Mesenchymal stem cell (in vitro differentiated cells and primary cell): Measurements from ENCODE around the gene ACO2.

Source experiments
- DNase-seq: peaks from one replicate; pipeline ENCODE4 v3.0.0-alpha.2; 2013
- H2AFZ ChIP-seq: one replicate; pipeline ENCODE4 v1.6.1; 2013; ENCODE audit warnings: low read depth, mild to moderate bottlenecking, control low read depth, inconsistent platforms, low read length, moderate library complexity
- H2AK5ac ChIP-seq: 2 replicates; pipeline ENCODE4 v1.6.1; 2013; ENCODE audit warnings: low read length, moderate library complexity, mild to moderate bottlenecking, inconsistent platforms; ENCODE audit not compliant: severe bottlenecking
- H2BK120ac ChIP-seq: one replicate; pipeline ENCODE4 v1.6.1; 2013; ENCODE audit warnings: low read depth, mild to moderate bottlenecking, inconsistent platforms, low read length, moderate library complexity
- H2BK12ac ChIP-seq, 2 experiments: one replicate each; pipeline ENCODE4 v1.6.1; 2013; ENCODE audit warnings: inconsistent platforms in 2 of 2, low read length in 2 of 2, mild to moderate bottlenecking in 2 of 2, moderate library complexity in 2 of 2, control low read depth in 1 of 2
- H2BK15ac ChIP-seq: one replicate; pipeline ENCODE4 v1.6.1; 2013; ENCODE audit warnings: mild to moderate bottlenecking, low read depth, inconsistent platforms; ENCODE audit not compliant: poor library complexity, severe bottlenecking
- H2BK5ac ChIP-seq: 2 replicates; pipeline ENCODE4 v1.6.1; 2013; ENCODE audit warnings: low read depth, mild to moderate bottlenecking, low read length, control low read depth, inconsistent platforms; ENCODE audit not compliant: poor library complexity, severe bottlenecking
- H3K14ac ChIP-seq, 2 experiments: one replicate each; pipeline ENCODE4 v1.6.1; 2013; ENCODE audit warnings: inconsistent platforms in 2 of 2, low read length in 2 of 2, control low read depth in 1 of 2, mild to moderate bottlenecking in 1 of 2, moderate library complexity in 1 of 2
- H3K18ac ChIP-seq, 2 experiments: one replicate each; pipeline ENCODE4 v1.6.1; 2013; ENCODE audit warnings: inconsistent platforms in 2 of 2, low read length in 2 of 2, control low read depth in 1 of 2, low read depth in 1 of 2, mild to moderate bottlenecking in 1 of 2
- H3K23ac ChIP-seq, 2 experiments: one replicate each; pipeline ENCODE4 v1.6.1; 2013; ENCODE audit warnings: inconsistent platforms in 2 of 2, low read length in 2 of 2, mild to moderate bottlenecking in 2 of 2, moderate library complexity in 2 of 2, control low read depth in 1 of 2
- H3K27ac ChIP-seq: 2 replicates; pipeline ENCODE4 v1.5.1; 2013; ENCODE audit warnings: mild to moderate bottlenecking, moderate library complexity, low read length, control low read depth, inconsistent platforms; ENCODE audit not compliant: poor library complexity, severe bottlenecking
- H3K27me3 ChIP-seq, 2 experiments: 2 replicates each; pipeline versions ENCODE4 v1.6.1 to v1.7.0; 2013; ENCODE audit warnings: low read length in 2 of 2, mild to moderate bottlenecking in 2 of 2, moderate library complexity in 2 of 2, control low read depth in 1 of 2, inconsistent platforms in 1 of 2; ENCODE audit not compliant: control insufficient read depth in 1 of 2, insufficient read depth in 1 of 2
- H3K36me3 ChIP-seq, 2 experiments: 2 replicates each; pipeline versions ENCODE4 v1.6.1 to v1.7.0; 2013; ENCODE audit warnings: low read length in 2 of 2, control low read depth in 1 of 2, inconsistent platforms in 1 of 2, low read depth in 1 of 2, mild to moderate bottlenecking in 1 of 2; ENCODE audit not compliant: insufficient read depth in 2 of 2, control insufficient read depth in 1 of 2
- H3K4ac ChIP-seq, 2 experiments: one replicate each; pipeline ENCODE4 v1.6.1; 2013; ENCODE audit warnings: inconsistent platforms in 2 of 2, low read length in 2 of 2, mild to moderate bottlenecking in 2 of 2, moderate library complexity in 2 of 2, control low read depth in 1 of 2, low read depth in 1 of 2
- H3K4me1 ChIP-seq: 2 replicates; pipeline ENCODE4 v1.6.1; 2013; ENCODE audit warnings: low read depth, low read length, control low read depth; ENCODE audit not compliant: control insufficient read depth, insufficient read depth
- H3K4me2 ChIP-seq: 2 replicates; pipeline ENCODE4 v1.6.1; 2013; ENCODE audit warnings: low read length, mild to moderate bottlenecking, inconsistent platforms; ENCODE audit not compliant: poor library complexity, severe bottlenecking
- H3K4me3 ChIP-seq, 2 experiments: 2 replicates each; pipeline versions ENCODE4 v1.5.1 to v1.7.0; 2013; ENCODE audit warnings: low read length in 2 of 2, mild to moderate bottlenecking in 2 of 2, control low read depth in 1 of 2, low read depth in 1 of 2; ENCODE audit not compliant: insufficient read depth in 1 of 2
- H3K79me1 ChIP-seq: replicated peaks from 2 replicates; pipeline ENCODE4 v1.6.1; 2013; ENCODE audit warnings: mild to moderate bottlenecking, control low read depth, low read length, inconsistent platforms; ENCODE audit not compliant: poor library complexity, severe bottlenecking
- H3K9ac ChIP-seq: 2 replicates; pipeline ENCODE4 v1.7.0; 2013; ENCODE audit warnings: mild to moderate bottlenecking, low read length, moderate library complexity
- H3K9me3 ChIP-seq: 2 replicates; pipeline ENCODE4 v1.7.0; 2013; ENCODE audit warnings: mild to moderate bottlenecking, low read length; ENCODE audit not compliant: control insufficient read depth
- H4K8ac ChIP-seq: one replicate; pipeline ENCODE4 v1.6.1; 2013; ENCODE audit warnings: inconsistent platforms, mild to moderate bottlenecking, low read length, moderate library complexity
- H4K91ac ChIP-seq: one replicate; pipeline ENCODE4 v1.6.1; 2013; ENCODE audit warnings: mild to moderate bottlenecking, low read length, inconsistent platforms
- WGBS: methylation state at CpG from one replicate; pipeline ENCODE4 v1.1.7; 2013; ENCODE audit warnings: mixed read lengths; 5-methylcytosine and 5-hydroxymethylcytosine counted together

ACO2 gene

DNA sequence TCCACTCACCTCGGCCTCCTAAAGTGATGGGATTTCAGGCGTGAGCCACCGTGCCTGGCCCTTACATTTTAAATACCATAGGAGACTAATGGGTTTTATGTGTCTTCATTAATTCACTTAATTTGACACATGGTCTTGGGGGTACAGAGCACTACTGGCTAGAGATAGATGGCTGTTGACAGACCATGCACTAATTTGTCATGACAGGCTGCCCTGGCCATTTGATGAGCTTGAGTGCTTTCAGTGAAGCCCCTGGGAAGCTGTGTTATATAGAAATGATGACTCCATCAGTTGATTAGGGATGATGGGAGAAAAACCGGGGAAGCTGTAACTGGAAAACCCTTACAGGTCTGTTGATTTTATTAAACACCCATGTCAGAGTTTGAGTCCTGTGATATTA is 7.0 kb upstream of the ACO2 start:
- Histone ChIP-seq H3K4ac (no peak overlapping the region), H3K18ac (no peak overlapping the region), H2BK5ac (no peak overlapping the region), H3K14ac (no peak overlapping the region), H3K27ac (no peak overlapping the region), H4K8ac (no peak overlapping the region), H2BK15ac (no peak overlapping the region), H3K27me3 (no peaks in the 10 kb centered on the region), H3K4me3 (no peak overlapping the region), H4K91ac (no peak overlapping the region), H3K23ac (no peak overlapping the region), H3K9me3 (no peaks in the 10 kb centered on the region), H3K79me1 (peaks cover 29% of the 10 kb centered on the region), H3K4me1 (no peaks in the 10 kb centered on the region), H3K36me3 (peaks cover 52 to 86% of the 10 kb centered on the region in 2 experiments), H2BK12ac (no peak overlapping the region), H2BK120ac (no peak overlapping the region), H2AK5ac (no peak overlapping the region), H2AFZ (no peak overlapping the region), H3K4me2 (no peak overlapping the region), H3K9ac (no peak overlapping the region)
- no peak for DNase-seq
- WGBS = no CpG with 5 or more reads among the region's 4 CpGs

- Histone ChIP-seq H3K18ac (peak overlapping the region; percentile 11 to 96), H4K91ac (peak overlapping the region; percentile 79), H3K4me3 (peak overlapping the region; percentile 95 to 100), H3K4me2 (peak overlapping the region; percentile 97), H3K23ac (peak overlapping the region in 1 of 2 experiments; percentile 77), H4K8ac (peak overlapping the region; percentile 86), H2BK15ac (no peak overlapping the region), H2BK5ac (peak overlapping the region; percentile 51), H3K79me1 (peaks cover 16% of the 10 kb centered on the region), H2BK12ac (peak overlapping the region in 1 of 2 experiments; percentile 18), H3K4ac (peak overlapping the region; percentile 48 to 96), H2AK5ac (no peak overlapping the region), H2AFZ (peak overlapping the region; percentile 86), H3K36me3 (peaks cover 18 to 47% of the 10 kb centered on the region in 2 experiments), H3K14ac (peak overlapping the region in 1 of 2 experiments; percentile 79), H3K9me3 (no peaks in the 10 kb centered on the region), H3K27ac (no peak overlapping the region), H3K4me1 (peaks cover 10% of the 10 kb centered on the region), H3K9ac (peak overlapping the region; percentile 91), H3K27me3 (no peaks in the 10 kb centered on the region), H2BK120ac (no peak overlapping the region)
- WGBS = 3% methylated on average over 22 of the region's 30 CpGs
- no peak for DNase-seq
Observed at GRCh38 chr22:41469218-41469851, 418 bp downstream of the ACO2 start.

GRCh38 chr22:41470886-41471285 is 2.0 kb downstream of the ACO2 start:
- peaks cover 13% of the 10 kb centered on the region for H3K4me1 ChIP-seq
- no peak overlapping the region for H3K9ac ChIP-seq
- no peaks in the 10 kb centered on the region for H3K27me3 ChIP-seq
- H4K91ac ChIP-seq = no peak overlapping the region
- H3K4me3 ChIP-seq = no peak overlapping the region
- no peak overlapping the region for H3K27ac ChIP-seq
- no peak overlapping the region for H3K18ac ChIP-seq
- 99% methylated on average over 2 of the region's 2 CpGs for WGBS
- no peak overlapping the region for H2BK120ac ChIP-seq
- H3K4ac ChIP-seq = no peak overlapping the region
- H2BK12ac ChIP-seq = no peak overlapping the region
- no peak overlapping the region for H2BK15ac ChIP-seq
- no peak overlapping the region for H4K8ac ChIP-seq
- no peak overlapping the region for H2AFZ ChIP-seq
- no peak overlapping the region for H2BK5ac ChIP-seq
- no peak overlapping the region for H3K14ac ChIP-seq
- H3K36me3 ChIP-seq = peaks cover 11 to 33% of the 10 kb centered on the region in 2 experiments
- no peak overlapping the region for H3K4me2 ChIP-seq
- H3K79me1 ChIP-seq = peaks cover 16% of the 10 kb centered on the region
- no peak overlapping the region for H2AK5ac ChIP-seq
- no peaks in the 10 kb centered on the region for H3K9me3 ChIP-seq
- H3K23ac ChIP-seq = no peak overlapping the region
- no peak for DNase-seq

DNA sequence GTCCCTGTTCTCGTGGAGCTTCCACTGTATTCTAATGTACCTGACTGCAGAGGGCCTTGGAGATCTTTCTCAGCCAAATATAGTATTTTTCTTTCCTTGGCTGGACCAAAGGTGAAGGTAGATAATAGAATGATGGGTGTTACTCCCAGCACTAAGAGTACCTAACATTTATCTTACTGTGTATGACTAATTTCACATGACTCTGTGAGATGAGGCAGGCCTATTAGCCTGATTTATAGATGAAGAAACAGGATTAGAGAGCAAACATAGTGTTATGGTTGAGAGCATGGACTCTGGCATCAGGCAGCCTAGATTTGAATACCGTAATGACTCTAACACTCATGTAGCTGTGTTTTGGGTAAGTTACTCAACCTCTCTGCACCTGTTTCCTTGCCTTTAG is 2.7 kb downstream of the ACO2 start:
- Histone ChIP-seq H2BK5ac (no peak overlapping the region), H2BK120ac (no peak overlapping the region), H3K79me1 (peaks cover 12% of the 10 kb centered on the region), H4K8ac (no peak overlapping the region), H3K9ac (no peak overlapping the region), H3K4ac (no peak overlapping the region), H3K18ac (no peak overlapping the region), H3K9me3 (no peaks in the 10 kb centered on the region), H3K27me3 (no peaks in the 10 kb centered on the region), H3K27ac (no peak overlapping the region), H4K91ac (no peak overlapping the region), H2BK12ac (no peak overlapping the region), H3K14ac (no peak overlapping the region), H2BK15ac (no peak overlapping the region), H3K4me2 (no peak overlapping the region), H2AK5ac (no peak overlapping the region), H2AFZ (no peak overlapping the region), H3K36me3 (peaks cover 8 to 26% of the 10 kb centered on the region in 2 experiments), H3K4me1 (peaks cover 13% of the 10 kb centered on the region), H3K23ac (no peak overlapping the region), H3K4me3 (no peak overlapping the region)
- 100% methylated on average over 1 of the region's 2 CpGs for WGBS
- no peak for DNase-seq
